H9 (cell line): ENCODE results near the gene PRRG3. TPM values are rescaled to one million over a fixed set of nuclear protein-coding genes. Genes with fewer than 3 reads are reported as not detected.
A peak's percentile ranks its signal among the peaks of the same experiment; 100 is the strongest.

Experiments used
- DNase-seq: peaks from one replicate; pipeline ENCODE4 v3.0.0-alpha.2; 2017
- H2AFZ ChIP-seq: one replicate; pipeline ENCODE4 v1.6.1; 2013; ENCODE audit warnings: mild to moderate bottlenecking, low read length, control low read depth, moderate library complexity
- H2AK5ac ChIP-seq: 2 replicates; pipeline ENCODE4 v1.6.1; 2013; ENCODE audit warnings: low read length, control low read depth, mixed read lengths; ENCODE audit not compliant: insufficient read length
- H2BK120ac ChIP-seq: one replicate; pipeline ENCODE4 v1.6.1; 2013; ENCODE audit warnings: low read depth, mild to moderate bottlenecking, low read length, control low read depth, inconsistent platforms; ENCODE audit not compliant: poor library complexity, severe bottlenecking
- H2BK12ac ChIP-seq: 2 replicates; pipeline ENCODE4 v1.6.1; 2013; ENCODE audit warnings: low read length, control low read depth, mixed read lengths, low read depth; ENCODE audit not compliant: insufficient read length
- H2BK15ac ChIP-seq: 2 replicates; pipeline ENCODE4 v1.6.1; 2013; ENCODE audit warnings: low read depth, low read length, control low read depth
- H2BK20ac ChIP-seq: one replicate; pipeline ENCODE4 v1.6.1; 2013; ENCODE audit warnings: low read depth, mild to moderate bottlenecking, low read length, control low read depth, inconsistent platforms; ENCODE audit not compliant: poor library complexity, severe bottlenecking
- H2BK5ac ChIP-seq: 2 replicates; pipeline ENCODE4 v1.6.1; 2013; ENCODE audit warnings: low read length, control low read depth, mixed read lengths; ENCODE audit not compliant: insufficient read length
- H3K14ac ChIP-seq: 2 replicates; pipeline ENCODE4 v1.6.1; 2013; ENCODE audit warnings: low read length, control low read depth; ENCODE audit not compliant: insufficient read depth
- H3K18ac ChIP-seq: 2 replicates; pipeline ENCODE4 v1.6.1; 2013; ENCODE audit warnings: low read depth, mild to moderate bottlenecking, mixed read lengths, low read length, control low read depth; ENCODE audit not compliant: insufficient read length
- H3K23ac ChIP-seq: 2 replicates; pipeline ENCODE4 v1.6.1; 2013; ENCODE audit warnings: low read length, control low read depth, mixed read lengths, low read depth; ENCODE audit not compliant: insufficient read length
- H3K23me2 ChIP-seq: 2 replicates; pipeline ENCODE4 v1.6.1; 2013; ENCODE audit warnings: low read depth, mild to moderate bottlenecking, mixed read lengths, low read length, control low read depth; ENCODE audit not compliant: insufficient read length, poor library complexity, severe bottlenecking
- H3K27ac ChIP-seq: 2 replicates; pipeline ENCODE4 v1.5.1; 2013; ENCODE audit warnings: low read length, control low read depth, mixed read lengths, low read depth; ENCODE audit not compliant: insufficient read length
- H3K27me3 ChIP-seq: 2 replicates; pipeline ENCODE4 v1.6.1; 2013; ENCODE audit warnings: low read length, control low read depth, inconsistent platforms; ENCODE audit not compliant: insufficient read depth
- H3K4ac ChIP-seq: 2 replicates; pipeline ENCODE4 v1.6.1; 2013; ENCODE audit warnings: low read depth, mild to moderate bottlenecking, control low read depth, inconsistent platforms, low read length, moderate library complexity
- H3K4me1 ChIP-seq: 2 replicates; pipeline ENCODE4 v1.6.1; 2013; ENCODE audit warnings: low read length, control low read depth, inconsistent platforms; ENCODE audit not compliant: insufficient read depth
- H3K4me2 ChIP-seq: 2 replicates; pipeline ENCODE4 v1.6.1; 2013; ENCODE audit warnings: low read length, control low read depth, mixed read lengths; ENCODE audit not compliant: insufficient read length, insufficient read depth
- H3K56ac ChIP-seq: 2 replicates; pipeline ENCODE4 v1.6.1; 2013; ENCODE audit warnings: low read depth, mild to moderate bottlenecking, mixed read lengths, low read length, control low read depth; ENCODE audit not compliant: insufficient read length
- H3K79me1 ChIP-seq: 2 replicates; pipeline ENCODE4 v1.6.1; 2013; ENCODE audit warnings: low read depth, mild to moderate bottlenecking, moderate library complexity, low read length, control low read depth, inconsistent platforms; ENCODE audit not compliant: insufficient read depth, poor library complexity, severe bottlenecking
- H3K79me2 ChIP-seq: 2 replicates; pipeline ENCODE4 v1.6.1; 2013; ENCODE audit warnings: low read length, control low read depth, inconsistent platforms; ENCODE audit not compliant: insufficient read depth
- H3K9ac ChIP-seq: 2 replicates; pipeline ENCODE4 v1.6.1; 2013; ENCODE audit warnings: low read length, control low read depth, mixed read lengths; ENCODE audit not compliant: insufficient read length; ENCODE audit errors: extremely low read depth
- H3K9me3 ChIP-seq: one replicate; pipeline ENCODE4 v1.6.1; 2013; ENCODE audit warnings: low read depth, low read length, inconsistent platforms; ENCODE audit not compliant: control insufficient read depth
- H3T11ph ChIP-seq: one replicate; pipeline ENCODE4 v1.6.1; 2013; ENCODE audit warnings: mild to moderate bottlenecking, low read length, control low read depth, inconsistent platforms
- H4K20me1 ChIP-seq: one replicate; pipeline ENCODE4 v1.6.1; 2013; ENCODE audit not compliant: control insufficient read depth, insufficient read length, insufficient read depth
- H4K5ac ChIP-seq: 2 replicates; pipeline ENCODE4 v1.6.1; 2013; ENCODE audit warnings: low read depth, mild to moderate bottlenecking, mixed read lengths, low read length, control low read depth; ENCODE audit not compliant: insufficient read length
- H4K8ac ChIP-seq: replicated peaks from 2 replicates; pipeline ENCODE4 v1.6.1; 2013; ENCODE audit warnings: low read length, control low read depth, mixed read lengths, low read depth; ENCODE audit not compliant: insufficient read length
- H4K91ac ChIP-seq: 2 replicates; pipeline ENCODE4 v1.6.1; 2013; ENCODE audit warnings: low read depth, mild to moderate bottlenecking, moderate library complexity, mixed read lengths, low read length, control low read depth; ENCODE audit not compliant: insufficient read length
- H3K27ac Mint-ChIP-seq, 3 experiments: 2 replicates in 2 of 3; 3 replicates in 1 of 3; pipeline ENCODE4 v1.8.0; 2020 to 2021; ENCODE audit warnings: mixed read lengths in 3 of 3, mild to moderate bottlenecking in 1 of 3, moderate library complexity in 1 of 3
- H3K27me3 Mint-ChIP-seq: 2 replicates; pipeline ENCODE4 v1.8.0; 2021; ENCODE audit warnings: low read depth, mild to moderate bottlenecking, moderate library complexity, mixed read lengths
- H3K36me3 Mint-ChIP-seq, 3 experiments: 2 replicates in 2 of 3; 3 replicates in 1 of 3; pipeline ENCODE4 v1.8.0; 2020 to 2021; ENCODE audit warnings: low read depth in 3 of 3, mixed read lengths in 3 of 3; ENCODE audit not compliant: insufficient read depth in 1 of 3
- H3K4me1 Mint-ChIP-seq, 2 experiments: 2 replicates each; pipeline ENCODE4 v1.8.0; 2020; ENCODE audit warnings: mixed read lengths in 2 of 2
- H3K4me3 Mint-ChIP-seq, 2 experiments: 2 replicates in 1 of 2; 3 replicates in 1 of 2; pipeline ENCODE4 v1.8.0; 2020 to 2021; ENCODE audit warnings: mild to moderate bottlenecking in 2 of 2, mixed read lengths in 2 of 2, moderate library complexity in 1 of 2
- H3K9me3 Mint-ChIP-seq, 2 experiments: 2 replicates in 1 of 2; 3 replicates in 1 of 2; pipeline ENCODE4 v1.8.0; 2020; ENCODE audit warnings: mild to moderate bottlenecking in 2 of 2, mixed read lengths in 2 of 2, moderate library complexity in 1 of 2
- WGBS: extraction: QIAGEN DNeasy Blood & Tissue Kit; methylation state at CpG from one replicate; pipeline ENCODE4 v1.1.7; 2013; ENCODE audit warnings: missing lambda C conversion rate, low lambda C conversion rate, mixed read lengths; ENCODE audit not compliant: insufficient read length; ENCODE audit errors: extremely low coverage; 5-methylcytosine and 5-hydroxymethylcytosine counted together
- total RNA-seq: library from RNA; stranded (reverse); gene quantifications from 2 replicates; pipeline ENCODE4 v1.2.1, GENCODE V29; 2021
- TF ChIP-seq, protein P1 (sequence below): fragments of 200-600 bp; sonication (generic); conservative IDR thresholded peaks from 3 replicates; pipeline ENCODE4 v1.8.0; 2021; ENCODE audit warnings: antibody characterized with exemption, mild to moderate bottlenecking

PRRG3 gene
- total RNA-seq, 1 experiment from 2014 or later, result 4.9 TPM

DNA sequence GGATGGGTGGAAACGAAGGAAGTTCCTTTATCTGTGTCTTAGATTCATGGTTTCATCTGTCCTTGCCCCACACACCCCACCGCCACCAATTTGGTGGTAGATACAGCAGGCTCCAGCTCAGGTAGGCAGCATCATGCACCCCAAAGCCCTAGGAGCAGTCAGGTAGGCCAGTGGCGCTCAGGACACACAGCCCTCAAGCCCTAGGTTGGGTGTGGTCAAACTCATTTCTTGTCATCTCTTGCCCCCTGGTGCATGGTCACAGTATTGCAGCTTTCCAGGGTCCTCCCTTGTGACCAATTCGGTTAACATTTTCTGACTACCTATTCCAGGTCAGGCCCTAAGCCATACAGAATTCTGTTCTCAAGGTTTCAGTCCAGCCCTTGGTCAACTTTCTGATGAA, 14.5 kb upstream of the PRRG3 start:
- WGBS, result no CpG with 5 or more reads among the region's 4 CpGs
- no peak overlapping the region for H3K56ac ChIP-seq
- H3T11ph ChIP-seq, result no peak overlapping the region
- no peak overlapping the region for H3K27ac ChIP-seq
- no peaks in the 10 kb centered on the region for H3K79me2 ChIP-seq
- H3K23me2 ChIP-seq, result no peaks in the 10 kb centered on the region
- H3K4ac ChIP-seq, result no peak overlapping the region
- no peak overlapping the region for H3K18ac ChIP-seq
- no peak overlapping the region for H4K8ac ChIP-seq
- Mint-ChIP-seq H3K4me1 (no peaks in the 10 kb centered on the region), H3K27ac (no peak overlapping the region), H3K9me3 (peaks cover 75 to 77% of the 10 kb centered on the region in 2 experiments), H3K4me3 (no peak overlapping the region), H3K27me3 (peaks cover 14% of the 10 kb centered on the region), H3K36me3 (peaks cover 0 to 6% (median 0%) of the 10 kb centered on the region in 3 experiments; a peak in 1 of 7 replicates)
- H3K9me3 ChIP-seq, result peaks cover 41% of the 10 kb centered on the region
- no peak overlapping the region for H3K9ac ChIP-seq
- H4K20me1 ChIP-seq, result no peaks in the 10 kb centered on the region
- H2BK20ac ChIP-seq, result no peak overlapping the region
- H3K23ac ChIP-seq, result no peak overlapping the region
- no peak overlapping the region for H3K14ac ChIP-seq
- no peaks in the 10 kb centered on the region for H3K79me1 ChIP-seq
- no peak overlapping the region for H2BK120ac ChIP-seq
- DNase-seq, result peak; percentile 74
- no peak overlapping the region for H4K5ac ChIP-seq
- H2AFZ ChIP-seq, result no peak overlapping the region
- no peak overlapping the region for H2BK5ac ChIP-seq
- H3K4me2 ChIP-seq, result no peak overlapping the region
- TF ChIP-seq, protein P1, sequence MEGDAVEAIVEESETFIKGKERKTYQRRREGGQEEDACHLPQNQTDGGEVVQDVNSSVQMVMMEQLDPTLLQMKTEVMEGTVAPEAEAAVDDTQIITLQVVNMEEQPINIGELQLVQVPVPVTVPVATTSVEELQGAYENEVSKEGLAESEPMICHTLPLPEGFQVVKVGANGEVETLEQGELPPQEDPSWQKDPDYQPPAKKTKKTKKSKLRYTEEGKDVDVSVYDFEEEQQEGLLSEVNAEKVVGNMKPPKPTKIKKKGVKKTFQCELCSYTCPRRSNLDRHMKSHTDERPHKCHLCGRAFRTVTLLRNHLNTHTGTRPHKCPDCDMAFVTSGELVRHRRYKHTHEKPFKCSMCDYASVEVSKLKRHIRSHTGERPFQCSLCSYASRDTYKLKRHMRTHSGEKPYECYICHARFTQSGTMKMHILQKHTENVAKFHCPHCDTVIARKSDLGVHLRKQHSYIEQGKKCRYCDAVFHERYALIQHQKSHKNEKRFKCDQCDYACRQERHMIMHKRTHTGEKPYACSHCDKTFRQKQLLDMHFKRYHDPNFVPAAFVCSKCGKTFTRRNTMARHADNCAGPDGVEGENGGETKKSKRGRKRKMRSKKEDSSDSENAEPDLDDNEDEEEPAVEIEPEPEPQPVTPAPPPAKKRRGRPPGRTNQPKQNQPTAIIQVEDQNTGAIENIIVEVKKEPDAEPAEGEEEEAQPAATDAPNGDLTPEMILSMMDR, result peak; percentile 74
- H3K4me1 ChIP-seq, result no peaks in the 10 kb centered on the region
- no peak overlapping the region for H2BK15ac ChIP-seq
- no peak overlapping the region for H2BK12ac ChIP-seq
- H2AK5ac ChIP-seq, result no peak overlapping the region
- no peaks in the 10 kb centered on the region for H3K27me3 ChIP-seq
- no peak overlapping the region for H4K91ac ChIP-seq
